SH-SY5Y (cell line): ENCODE results near the gene SNCAIP.

Source experiments
- GATA2 ChIP-seq: IDR thresholded peaks from 2 replicates; pipeline ENCODE4 v1.6.1; 2011; ENCODE audit warnings: mild to moderate bottlenecking, low read depth, low read length
- GATA3 ChIP-seq: IDR thresholded peaks from 2 replicates; pipeline ENCODE4 v1.6.1; 2011; ENCODE audit warnings: low read depth, mild to moderate bottlenecking, low read length, moderate library complexity

GRCh38 chr5:122480146-122480545, 168.1 kb downstream of the SNCAIP start:
- no peak for TF ChIP-seq GATA3
- TF ChIP-seq GATA2 = no peak
